HCT116 (cell line): ENCODE data around the gene ANXA5. TPM values are rescaled to one million over a fixed set of nuclear protein-coding genes. Genes with fewer than 3 reads are reported as not detected.

ENCODE experiments used
- ATAC-seq: fragments of 200-7000 bp; cut with Tn5 transposase; 2 replicates; pipeline ENCODE4 v1.9.1; 2020; ENCODE audit warnings: mild to moderate bottlenecking, moderate library complexity
- BruUV-seq: library from RNA; stranded (reverse); fragments of 400-500 nt; replicated peaks from 2 replicates; lab custom pipeline; 2021; lab: Mats Ljungman, UMichigan
- CTCF ChIA-PET: fragments of 300-600 bp; sonication (Branson Sonifier 250); formaldehyde crosslinking; loops from one replicate; lab custom pipeline; 2021; ENCODE audit warnings: antibody characterized with exemption; lab: Charles Lee
- POLR2A ChIA-PET: fragments of 300-600, 350-600 bp; sonication (Branson Sonifier 250); formaldehyde crosslinking; loops from one replicate; lab custom pipeline; 2021; ENCODE audit warnings: antibody characterized with exemption; lab: Charles Lee
- RAD21 ChIA-PET, 2 experiments: fragments of 300-600 bp; sonication (Branson Sonifier 250); formaldehyde crosslinking; loops; one replicate each; lab custom pipeline; 2023; ENCODE audit warnings: low total read pairs in 2 of 2; ENCODE audit not compliant: uncharacterized antibody in 2 of 2, unreplicated experiment in 2 of 2, low non-redundant PET in 1 of 2; lab: Charles Lee
- DNase-seq: peaks from one replicate; pipeline ENCODE4 v3.0.0-alpha.2; 2010; ENCODE audit warnings: low read depth, low spot score
- H2AFZ ChIP-seq: fragments of 200-600 bp; shearing (Covaris generic), sonication (generic); 2 replicates; pipeline ENCODE4 v1.6.1; 2017; ENCODE audit warnings: low read depth, mixed run types, mixed read lengths, antibody characterized with exemption, low read length; ENCODE audit not compliant: poor library complexity, severe bottlenecking
- H3K27ac ChIP-seq: 2 replicates; pipeline ENCODE4 v1.5.1; 2012; ENCODE audit warnings: low read depth, low read length
- H3K27me3 ChIP-seq: fragments of 200-600 bp; sonication (generic); 2 replicates; pipeline ENCODE4 v1.6.1; 2016; ENCODE audit warnings: mixed run types, low read length, mixed read lengths; ENCODE audit not compliant: insufficient read depth
- H3K36me3 ChIP-seq, 2 experiments: fragments of 200-500 bp in 1 of 2; fragments of 200-600 bp in 1 of 2; sonication (Bioruptor generic) in 1 of 2; sonication (generic) in 1 of 2; 2 replicates each; pipeline versions ENCODE4 v1.5.1 to v1.6.1; 2014 to 2016; ENCODE audit warnings: low read length in 2 of 2, inconsistent platforms in 1 of 2, mixed read lengths in 1 of 2, mixed run types in 1 of 2; ENCODE audit not compliant: insufficient read depth in 2 of 2, control insufficient read depth in 1 of 2
- H3K4me1 ChIP-seq, 2 experiments: fragments of 200-600 bp in 1 of 2; sonication (generic) in 1 of 2; 2 replicates each; pipeline versions ENCODE4 v1.5.1 to v1.6.1; 2012 to 2017; ENCODE audit warnings: low read length in 2 of 2, inconsistent platforms in 1 of 2, mild to moderate bottlenecking in 1 of 2, mixed read lengths in 1 of 2, mixed run types in 1 of 2, moderate library complexity in 1 of 2; ENCODE audit not compliant: insufficient read depth in 2 of 2, control insufficient read depth in 1 of 2
- H3K4me2 ChIP-seq: fragments of 200-600 bp; sonication (generic); 2 replicates; pipeline ENCODE4 v1.6.1; 2017; ENCODE audit warnings: mixed run types, low read length, mixed read lengths
- H3K4me3 ChIP-seq, 2 experiments: fragments of 200-600 bp in 1 of 2; sonication (generic) in 1 of 2; replicated peaks in 1 of 2; 2 replicates each; pipeline ENCODE4 v1.5.1; 2011 to 2016; ENCODE audit warnings: low read length in 2 of 2, control low read depth in 1 of 2, low read depth in 1 of 2, mild to moderate bottlenecking in 1 of 2, mixed read lengths in 1 of 2, mixed run types in 1 of 2
- H3K79me2 ChIP-seq: fragments of 200-600 bp; sonication (generic); 2 replicates; pipeline ENCODE4 v1.6.1; 2017; ENCODE audit warnings: mild to moderate bottlenecking, mixed run types, low read length, moderate library complexity, mixed read lengths; ENCODE audit not compliant: insufficient read depth
- H3K9ac ChIP-seq: fragments of 200-600 bp; sonication (generic); 2 replicates; pipeline ENCODE4 v1.6.1; 2016; ENCODE audit warnings: low read length, mixed read lengths
- H3K9me2 ChIP-seq: fragments of 200-600 bp; sonication (generic), shearing (Covaris generic); 2 replicates; pipeline ENCODE4 v1.6.1; 2017; ENCODE audit warnings: mixed run types, mild to moderate bottlenecking, moderate library complexity; ENCODE audit not compliant: insufficient read depth
- H3K9me3 ChIP-seq, 2 experiments: fragments of 200-500 bp in 1 of 2; fragments of 200-600 bp in 1 of 2; sonication (Bioruptor generic) in 1 of 2; sonication (generic) in 1 of 2; 2 replicates each; pipeline ENCODE4 v1.6.1; 2014 to 2017; ENCODE audit warnings: low read length in 2 of 2, mixed read lengths in 2 of 2, inconsistent platforms in 1 of 2, low read depth in 1 of 2, mild to moderate bottlenecking in 1 of 2, mixed run types in 1 of 2, moderate library complexity in 1 of 2; ENCODE audit not compliant: control insufficient read depth in 1 of 2, insufficient read depth in 1 of 2
- H4K20me1 ChIP-seq: fragments of 200-600 bp; sonication (generic), shearing (Covaris generic); 2 replicates; pipeline ENCODE4 v1.6.1; 2017; ENCODE audit warnings: mixed run types, mild to moderate bottlenecking, moderate library complexity; ENCODE audit not compliant: insufficient read depth
- REST ChIP-seq: IDR thresholded peaks from 2 replicates; pipeline ENCODE4 v1.6.1; 2012; ENCODE audit warnings: low read depth
- intact Hi-C: fragments of 100-400 bp; cut with micrococcal nuclease; formaldehyde crosslinking; loops from 2 replicates; pipeline ENCODE4 v1.10.0; 2022
- total RNA-seq: library from RNA; stranded (reverse); gene quantifications from one replicate; pipeline ENCODE4 v1.2.1, GENCODE V29; 2021; ENCODE audit not compliant: unreplicated experiment
- TF ChIP-seq, protein P1 (sequence below), 3 experiments: fragments of 200-600 bp in 1 of 3; sonication (generic) in 1 of 3; IDR thresholded peaks in 2 of 3; conservative IDR thresholded peaks in 1 of 3; 2 replicates each; pipeline ENCODE4 v1.5.1; 2012 to 2017; ENCODE audit warnings: low read depth in 2 of 3, low read length in 2 of 3, antibody characterized with exemption in 1 of 3, borderline replicate concordance in 1 of 3, control low read depth in 1 of 3, mild to moderate bottlenecking in 1 of 3, mixed read lengths in 1 of 3, mixed run types in 1 of 3, moderate library complexity in 1 of 3; ENCODE audit not compliant: insufficient read depth in 1 of 3

ANXA5 gene
- total RNA-seq, 1 experiment from 2014 or later = 186 TPM

- BruUV-seq = no TSS peak
- Histone ChIP-seq H3K9me3 (no peaks in the 10 kb centered on the region), H3K9ac (peak overlapping the region; percentile 85), H3K9me2 (no peaks in the 10 kb centered on the region), H3K27ac (peak overlapping the region; percentile 83), H3K27me3 (no peaks in the 10 kb centered on the region), H3K4me3 (peak overlapping the region; percentile 71 to 94), H4K20me1 (peaks cover 4% of the 10 kb centered on the region; the same call in 1 of the 2 replicates), H3K4me2 (peak overlapping the region; percentile 97), H2AFZ (no peak overlapping the region), H3K79me2 (peaks cover 48% of the 10 kb centered on the region), H3K36me3 (0 out of 4 replicates have a peak, but pooled peaks cover 2 to 7% of the 10 kb centered on the region in 2 experiments), H3K4me1 (peaks cover 24 to 42% of the 10 kb centered on the region in 2 experiments)
- ATAC-seq = peak; percentile 22
- DNase-seq = no peak
- ChIA-PET RAD21 (interaction anchor here in 1 of 2 experiments (0.6 kb wide), 1 partner anchor 442 kb away, joined by 3 read pairs; no protein-coding TSS in a partner anchor), CTCF (interaction anchor here (1.3 kb wide), 1 partner anchor 32 kb away, joined by 3 read pairs; no protein-coding TSS in a partner anchor), POLR2A (interaction anchor here (1.0 to 2.0 kb wide), 5 partner anchors 10 to 41 kb away, joined by 3 to 14 read pairs (median 6); no protein-coding TSS in a partner anchor)
- TF ChIP-seq, protein P1, sequence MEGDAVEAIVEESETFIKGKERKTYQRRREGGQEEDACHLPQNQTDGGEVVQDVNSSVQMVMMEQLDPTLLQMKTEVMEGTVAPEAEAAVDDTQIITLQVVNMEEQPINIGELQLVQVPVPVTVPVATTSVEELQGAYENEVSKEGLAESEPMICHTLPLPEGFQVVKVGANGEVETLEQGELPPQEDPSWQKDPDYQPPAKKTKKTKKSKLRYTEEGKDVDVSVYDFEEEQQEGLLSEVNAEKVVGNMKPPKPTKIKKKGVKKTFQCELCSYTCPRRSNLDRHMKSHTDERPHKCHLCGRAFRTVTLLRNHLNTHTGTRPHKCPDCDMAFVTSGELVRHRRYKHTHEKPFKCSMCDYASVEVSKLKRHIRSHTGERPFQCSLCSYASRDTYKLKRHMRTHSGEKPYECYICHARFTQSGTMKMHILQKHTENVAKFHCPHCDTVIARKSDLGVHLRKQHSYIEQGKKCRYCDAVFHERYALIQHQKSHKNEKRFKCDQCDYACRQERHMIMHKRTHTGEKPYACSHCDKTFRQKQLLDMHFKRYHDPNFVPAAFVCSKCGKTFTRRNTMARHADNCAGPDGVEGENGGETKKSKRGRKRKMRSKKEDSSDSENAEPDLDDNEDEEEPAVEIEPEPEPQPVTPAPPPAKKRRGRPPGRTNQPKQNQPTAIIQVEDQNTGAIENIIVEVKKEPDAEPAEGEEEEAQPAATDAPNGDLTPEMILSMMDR (IDR thresholded peaks at IDR 0.05 in 2 of 3, conservative IDR thresholded peaks at IDR 0.05 in 1 of 3; ENCODE audit: borderline replicate concordance in 1 of 3, insufficient read depth in 1 of 3, low read depth in 2 of 3, low read length in 2 of 3) = peak in 1 of 3 experiments; percentile 19; a peak in 1 of 6 replicates
- TF ChIP-seq REST = no peak
- intact Hi-C loops = no loop called here
These were observed 605 bp downstream of the ANXA5 start for GRCh38 chr4:121696170-121696580.
